ENCODE data around the gene MPRIP. TPM values are rescaled to one million over a fixed set of nuclear protein-coding genes. Genes with fewer than 3 reads are reported as not detected.
"Not testable (repeated sequence)": the region's sequence is repeated elsewhere in the genome, so short reads cannot be mapped to it uniquely, and the experiment has no call there.

The MPRIP gene
- total RNA-seq (2021) = 411 and 443 TPM in 2 replicates
- Bru-seq, nascent RNA = percentile 93 among the genes with signal in this experiment
- BruChase-seq, experiment 1, labeled RNA remaining after a 2-hour chase = percentile 93 among the genes with signal in this experiment
- percentile 92 among the genes with signal in this experiment for BruChase-seq, experiment 2, labeled RNA remaining after a 6-hour chase
- long read RNA-seq, full-length matches to known transcripts = 29 of 126 reads
- long read RNA-seq, partial matches to known transcripts = 28 of 126 reads
- long read RNA-seq, other reads (novel, unspliced or antisense) = 69 of 126 reads

GRCh38 chr17:17042384-17042736 lies at the start of gene MPRIP:
MPRIP (plus strand) TSS chr17:17042457; CDS start chr17:17042849, 392 bp downstream.
- BruUV-seq (replicated peaks) = no TSS peak
- Histone ChIP-seq H3K9me2 (ENCODE audit: insufficient read depth) (no peaks in the 10 kb centered on the region), H3K4me2 (peak within 1 kb of the TSS; percentile 99), H3K27ac (peak within 1 kb of the TSS; percentile 92), H3K4me1 (replicated peaks; ENCODE audit: insufficient read depth) (peaks cover 59% of the 10 kb centered on the region), H4K20me1 (ENCODE audit: insufficient read depth) (peaks cover 38% of the 10 kb centered on the region), H3K4me3 (peak within 1 kb of the TSS; percentile 92), H3K27me3 (ENCODE audit: insufficient read depth, low read depth) (no peaks in the 10 kb centered on the region), H3K36me3 (ENCODE audit: low read depth) (peaks cover 27% of the 10 kb centered on the region), H3K9me3 (ENCODE audit: insufficient read depth, low read depth) (no peaks in the 10 kb centered on the region), H2AFZ (peak within 1 kb of the TSS; percentile 70), H3K79me2 (ENCODE audit: low read depth) (peaks cover 47% of the 10 kb centered on the region), H3F3A (ENCODE audit: insufficient read depth, low read depth) (peaks cover 67% of the 10 kb centered on the region)
- intact Hi-C loops (cut with micrococcal nuclease; ENCODE audit: unreplicated experiment) = no loop called here
- TF ChIP-seq EZH2 (IDR thresholded peaks at IDR 0.05; ENCODE audit: low read depth) (no peak), CTCF (conservative IDR thresholded peaks at IDR 0.05) (no peak)
- DNase-seq = no peak
- POLR2A ChIA-PET (ENCODE audit: unreplicated experiment) = interaction anchor here (1.0 kb wide), 1 partner anchor 14 kb away, joined by 4 read pairs; no protein-coding TSS in a partner anchor
- CTCF ChIA-PET = no interaction called here

DNA sequence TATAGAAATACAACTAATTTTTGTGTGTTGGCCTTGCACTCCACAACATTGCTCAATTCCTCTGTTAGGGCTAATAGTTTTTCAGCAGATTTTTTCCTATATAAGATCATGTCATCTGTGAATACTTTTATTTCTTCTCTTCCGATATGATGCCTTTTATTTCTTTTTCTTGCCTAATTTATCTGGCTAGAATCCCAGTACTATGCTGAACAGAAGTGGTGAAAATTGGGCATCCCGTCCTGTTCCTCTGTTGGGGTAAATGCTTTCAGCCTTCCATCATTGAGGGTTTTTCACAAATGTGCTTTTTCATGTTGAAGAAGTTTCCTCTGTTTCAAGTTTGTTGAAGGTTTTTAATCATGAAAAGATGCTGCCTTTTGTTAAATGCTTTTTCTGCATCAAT lies 47.6 kb upstream of the MPRIP start:
- TF ChIP-seq EZH2 (IDR thresholded peaks at IDR 0.05; ENCODE audit: low read depth) (no peak), CTCF (conservative IDR thresholded peaks at IDR 0.05) (no peak)
- Histone ChIP-seq H2AFZ (no peak overlapping the region), H3K4me3 (no peak overlapping the region), H3K9me2 (ENCODE audit: insufficient read depth) (no peaks in the 10 kb centered on the region), H3K4me1 (replicated peaks; ENCODE audit: insufficient read depth) (peaks cover 6% of the 10 kb centered on the region; the same call in 1 of the 2 replicates), H3K4me2 (no peak overlapping the region), H3K9me3 (ENCODE audit: insufficient read depth, low read depth) (no peaks in the 10 kb centered on the region), H3K79me2 (ENCODE audit: low read depth) (no peaks in the 10 kb centered on the region), H3K27me3 (ENCODE audit: insufficient read depth, low read depth) (no peaks in the 10 kb centered on the region), H4K20me1 (ENCODE audit: insufficient read depth) (no peaks in the 10 kb centered on the region), H3F3A (ENCODE audit: insufficient read depth, low read depth) (no peaks in the 10 kb centered on the region), H3K27ac (no peak overlapping the region), H3K36me3 (ENCODE audit: low read depth) (no peaks in the 10 kb centered on the region)
- POLR2A ChIA-PET (ENCODE audit: unreplicated experiment) = no interaction called here
- intact Hi-C loops (cut with micrococcal nuclease; ENCODE audit: unreplicated experiment) = loop anchor here (5.0 kb wide), 1 partner anchor 77 kb away; no protein-coding TSS in a partner anchor
- BruUV-seq (replicated peaks) = no TSS peak
- DNase-seq = no peak
- CTCF ChIA-PET = no interaction called here

GRCh38 chr17:16995930-16996329 lies 46.3 kb upstream of the MPRIP start:
- Histone ChIP-seq H3K9me2 (ENCODE audit: insufficient read depth) (no peaks in the 10 kb centered on the region), H3K4me1 (replicated peaks; ENCODE audit: insufficient read depth) (peaks cover 6% of the 10 kb centered on the region; the same call in 1 of the 2 replicates), H3K27me3 (ENCODE audit: insufficient read depth, low read depth) (no peaks in the 10 kb centered on the region), H3K79me2 (ENCODE audit: low read depth) (no peaks in the 10 kb centered on the region), H4K20me1 (ENCODE audit: insufficient read depth) (no peaks in the 10 kb centered on the region), H3K4me3 (no peak overlapping the region), H3K36me3 (ENCODE audit: low read depth) (no peaks in the 10 kb centered on the region), H2AFZ (no peak overlapping the region), H3K4me2 (no peak overlapping the region), H3F3A (ENCODE audit: insufficient read depth, low read depth) (no peaks in the 10 kb centered on the region), H3K27ac (no peak overlapping the region), H3K9me3 (ENCODE audit: insufficient read depth, low read depth) (no peaks in the 10 kb centered on the region)
- TF ChIP-seq CTCF (conservative IDR thresholded peaks at IDR 0.05) (no peak), EZH2 (IDR thresholded peaks at IDR 0.05; ENCODE audit: low read depth) (no peak)
- POLR2A ChIA-PET (ENCODE audit: unreplicated experiment) = no interaction called here
- CTCF ChIA-PET = no interaction called here
- BruUV-seq (replicated peaks) = no TSS peak
- intact Hi-C loops (cut with micrococcal nuclease; ENCODE audit: unreplicated experiment) = no loop called here
- DNase-seq = no peak

- H3K9me2 ChIP-seq (ENCODE audit: insufficient read depth); H3K27me3 ChIP-seq (ENCODE audit: insufficient read depth, low read depth); POLR2A ChIA-PET (ENCODE audit: unreplicated experiment); BruUV-seq (replicated peaks); H3K79me2 ChIP-seq (ENCODE audit: low read depth); intact Hi-C loops (cut with micrococcal nuclease; ENCODE audit: unreplicated experiment); DNase-seq; H3K27ac ChIP-seq; CTCF ChIA-PET; H4K20me1 ChIP-seq (ENCODE audit: insufficient read depth); H3K36me3 ChIP-seq (ENCODE audit: low read depth); H3K4me3 ChIP-seq; H2AFZ ChIP-seq; H3K4me1 ChIP-seq (replicated peaks; ENCODE audit: insufficient read depth); H3K9me3 ChIP-seq (ENCODE audit: insufficient read depth, low read depth); H3F3A ChIP-seq (ENCODE audit: insufficient read depth, low read depth); H3K4me2 ChIP-seq: not testable (repeated sequence)
These were observed 45.5 kb upstream of the MPRIP start for GRCh38 chr17:16996726-16997125.

Measured in PC-9 (cell line).